Heart left ventricle (tissue), 16 donors: ENCODE data around the gene NSFL1C. TPM values are rescaled to one million over a fixed set of nuclear protein-coding genes. Genes with fewer than 3 reads are reported as not detected.

Experiments
- ATAC-seq, 4 donors: fragments of 200-7000 bp; cut with Tn5 transposase; one replicate each; pipeline ENCODE4 v1.9.1; 2020 to 2022; ENCODE audit warnings: moderate library complexity in 4 of 4, mild to moderate bottlenecking in 3 of 4, moderate number of reproducible peaks in 1 of 4
- DNase-seq, 5 donors: peaks; one replicate each; pipeline ENCODE4 v3.0.0-alpha.2; 2020
- H3K27ac ChIP-seq, 12 donors: fragments of 200-600 bp; sonication (generic) in 4 of 12; one replicate each; pipeline versions ENCODE4 v1.5.0 to v1.8.0; 2016 to 2022; ENCODE audit warnings: mild to moderate bottlenecking in 2 of 12
- H3K27me3 ChIP-seq, 9 donors: fragments of 200-600 bp; sonication (generic) in 2 of 9; one replicate each; pipeline versions ENCODE4 v1.5.1 to v1.8.0; 2016 to 2022; ENCODE audit warnings: mild to moderate bottlenecking in 3 of 9
- H3K36me3 ChIP-seq, 9 donors: fragments of 200-600 bp; sonication (generic) in 2 of 9; one replicate each; pipeline versions ENCODE4 v1.5.0 to v1.8.0; 2018 to 2022; ENCODE audit warnings: mild to moderate bottlenecking in 2 of 9
- H3K4me1 ChIP-seq, 12 donors: fragments of 200-600 bp; sonication (generic) in 4 of 12; one replicate each; pipeline versions ENCODE4 v1.5.0 to v1.8.0; 2016 to 2022; ENCODE audit warnings: mild to moderate bottlenecking in 3 of 12
- H3K4me3 ChIP-seq, 12 donors: fragments of 200-600 bp; sonication (generic) in 4 of 12; one replicate each; pipeline versions ENCODE4 v1.5.0 to v1.8.0; 2017 to 2022; ENCODE audit warnings: mild to moderate bottlenecking in 9 of 12, moderate library complexity in 4 of 12
- H3K9me3 ChIP-seq, 12 donors: fragments of 200-600 bp; sonication (generic) in 4 of 12; one replicate each; pipeline versions ENCODE4 v1.5.0 to v1.8.0; 2016 to 2022; ENCODE audit warnings: mild to moderate bottlenecking in 1 of 12
- POLR2A ChIP-seq, 2 donors: fragments of 450-650 bp; IDR thresholded peaks; one replicate each; pipeline ENCODE4 v1.6.1; 2017; ENCODE audit warnings: antibody characterized with exemption in 2 of 2, mild to moderate bottlenecking in 2 of 2, moderate library complexity in 2 of 2
- WGBS, 4 donors: extraction: QIAGEN DNeasy Blood & Tissue Kit in 2 of 4; methylation state at CpG; one replicate each; pipeline versions ENCODE4 v1.1.5 to v1.1.7; 2013 to 2018; 5-methylcytosine and 5-hydroxymethylcytosine counted together
- intact Hi-C, 10 donors: fragments of 100-400 bp; cut with DNase I; formaldehyde crosslinking; loops; one replicate each; pipeline versions ENCODE4 v1.11.1 to v1.14.2; 2022
- polyA plus RNA-seq, 2 donors: library from polyadenylated mRNA; stranded (reverse); fragments of 200-250 nt; gene quantifications; one replicate each; pipeline ENCODE4 v1.2.3, GENCODE V29; 2013
- total RNA-seq, 9 donors: library from RNA; depleted of rRNA in 2 of 9; stranded (reverse); fragments of >200 nt in 2 of 9; fragmentation: NEBNext Ultra II Directional in 3 of 9; extraction: Animal tissue kit (Norgen Biotek cat#: 25700) in 3 of 9; gene quantifications; one replicate each; pipeline versions ENCODE4 v1.1.0 to v1.2.4, GENCODE V29; 2016 to 2023
- TF ChIP-seq, protein P1 (sequence below), 12 donors: fragments of 200-600 bp; sonication (generic) in 4 of 12; IDR thresholded peaks; one replicate each; pipeline versions ENCODE4 v1.5.0 to v1.8.0; 2018 to 2022; ENCODE audit warnings: antibody characterized with exemption in 12 of 12, mild to moderate bottlenecking in 5 of 12
- donor health status: ischemic (EF 13 %, LVEDD 7.1; RV severe dilation, severe dysfunction).
- donor health status: healthy with polysubstance abuse.
- donor health status: DM: no; HTN: yes; CAD: no.
- donor health status: DM: no; HTN: no; CAD: no.
- donor health status: ischemic (EF 25% LVEDD 6.9; RV normal size, moderate dysfunction).
- donor health status: ischemic (EF 25% LVEDD 5.7; RV mildly dilated, moderate dysfunction).
- donor health status: healthy.
- donor health status: DM: yes; HTN: yes; CAD: no.
- donor health status: ischemic (EF 35%, LVEDD 5.7; RV mildly dilated, moderate dysfunction).
- donor health status: nonischemic (EF 11% LVEDD 7.7; RV severe dilation, severe dysfunction).
- donor health status: DM: yes; HTN: yes; CAD: no.
- donor health status: PGD.
- donor health status: ischemic (EF 29% LVEDD 5.4; RV normal size, mild dysfunction).
- donor health status: nonischemic (EF 23%, LVEDD 6.1; RV moderate dilation, normal function).

Gene NSFL1C
- total and polyA plus RNA-seq, 11 donors: 27.9 to 66.6 (median 55.8) TPM

DNA sequence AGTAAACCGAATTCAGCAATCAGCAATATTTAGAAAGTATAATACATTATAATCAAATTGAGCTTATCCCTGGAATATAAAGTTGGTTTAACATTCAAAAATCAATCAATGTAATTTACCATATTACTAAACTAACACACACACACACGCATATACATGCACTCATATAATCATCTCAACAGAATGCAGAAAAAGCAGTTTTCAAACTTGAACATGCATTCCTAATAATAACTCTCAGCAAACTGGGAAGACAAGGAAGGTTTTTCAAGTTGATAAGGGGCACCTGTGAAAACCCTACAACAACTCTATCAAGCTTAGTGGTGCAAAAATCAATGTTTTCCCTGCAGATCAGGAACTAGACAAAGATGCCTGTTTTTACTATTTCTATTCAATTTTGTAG is 19.9 kb upstream of the NSFL1C start:
- no peak for ATAC-seq
- Histone ChIP-seq H3K27ac (no peak overlapping the region), H3K27me3 (peaks cover 0 to 3% (median 0%) of the 10 kb centered on the region in 9 donors), H3K4me3 (no peak overlapping the region), H3K4me1 (peaks cover 0 to 19% (median 0%) of the 10 kb centered on the region in 12 donors), H3K9me3 (peaks cover 0 to 2% (median 0%) of the 10 kb centered on the region in 12 donors), H3K36me3 (no peaks in the 10 kb centered on the region)
- TF ChIP-seq, protein P1, sequence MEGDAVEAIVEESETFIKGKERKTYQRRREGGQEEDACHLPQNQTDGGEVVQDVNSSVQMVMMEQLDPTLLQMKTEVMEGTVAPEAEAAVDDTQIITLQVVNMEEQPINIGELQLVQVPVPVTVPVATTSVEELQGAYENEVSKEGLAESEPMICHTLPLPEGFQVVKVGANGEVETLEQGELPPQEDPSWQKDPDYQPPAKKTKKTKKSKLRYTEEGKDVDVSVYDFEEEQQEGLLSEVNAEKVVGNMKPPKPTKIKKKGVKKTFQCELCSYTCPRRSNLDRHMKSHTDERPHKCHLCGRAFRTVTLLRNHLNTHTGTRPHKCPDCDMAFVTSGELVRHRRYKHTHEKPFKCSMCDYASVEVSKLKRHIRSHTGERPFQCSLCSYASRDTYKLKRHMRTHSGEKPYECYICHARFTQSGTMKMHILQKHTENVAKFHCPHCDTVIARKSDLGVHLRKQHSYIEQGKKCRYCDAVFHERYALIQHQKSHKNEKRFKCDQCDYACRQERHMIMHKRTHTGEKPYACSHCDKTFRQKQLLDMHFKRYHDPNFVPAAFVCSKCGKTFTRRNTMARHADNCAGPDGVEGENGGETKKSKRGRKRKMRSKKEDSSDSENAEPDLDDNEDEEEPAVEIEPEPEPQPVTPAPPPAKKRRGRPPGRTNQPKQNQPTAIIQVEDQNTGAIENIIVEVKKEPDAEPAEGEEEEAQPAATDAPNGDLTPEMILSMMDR (IDR thresholded peaks at IDR 0.05): no peak
- no peak for TF ChIP-seq POLR2A (IDR thresholded peaks at IDR 0.05)
- no peak for DNase-seq
- WGBS, 4 donors: 86 to 91% (median 89%) methylated on average over 2 of the region's 2 CpGs
- intact Hi-C loops: no loop called here

DNA sequence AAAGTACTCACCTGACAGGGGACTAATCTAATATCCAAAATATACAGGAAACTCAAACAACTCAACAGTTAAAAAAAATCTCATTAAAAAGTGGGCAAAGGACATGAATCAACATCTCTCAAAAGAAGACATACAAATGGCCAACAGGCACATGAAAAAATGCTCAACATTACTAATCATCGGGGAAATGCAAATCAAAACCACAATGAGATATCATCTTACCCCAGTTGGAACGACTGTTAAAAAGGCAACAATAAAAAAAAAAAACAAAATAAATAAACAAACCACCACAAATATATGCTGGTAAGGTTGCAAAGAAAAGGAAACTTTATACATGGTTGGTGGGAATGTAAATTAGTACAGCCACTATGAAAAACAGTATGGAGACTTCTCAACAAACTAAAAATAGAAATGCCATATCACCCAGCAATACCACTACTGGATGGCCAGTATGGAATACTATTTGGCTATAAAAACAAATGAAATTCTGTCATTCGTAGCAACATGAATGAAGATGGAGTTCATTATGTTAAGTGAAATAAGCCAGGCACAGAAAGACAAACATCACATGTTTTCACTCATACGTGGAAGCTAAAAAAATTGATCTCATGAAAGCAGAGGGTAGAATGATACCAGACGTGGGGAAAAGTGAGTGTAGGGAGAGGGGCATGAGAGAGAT is 17.9 kb upstream of the NSFL1C start:
- intact Hi-C loops: no loop called here
- H3K27me3 ChIP-seq: peaks cover 0 to 3% (median 0%) of the 10 kb centered on the region in 9 donors
- H3K27ac ChIP-seq: no peak overlapping the region
- 52 to 61% (median 59%) methylated on average over 5 of the region's 5 CpGs for WGBS, 4 donors
- ATAC-seq (no peak), DNase-seq (no peak)
- no peak overlapping the region for H3K4me3 ChIP-seq
- no peak for TF ChIP-seq POLR2A (IDR thresholded peaks at IDR 0.05)
- TF ChIP-seq, protein P1 (IDR thresholded peaks at IDR 0.05): no peak
- peaks cover 0 to 2% (median 0%) of the 10 kb centered on the region in 12 donors for H3K9me3 ChIP-seq
- peaks cover 0 to 21% (median 0%) of the 10 kb centered on the region in 12 donors for H3K4me1 ChIP-seq
- H3K36me3 ChIP-seq: peaks cover 0 to 6% (median 0%) of the 10 kb centered on the region in 9 donors

DNA sequence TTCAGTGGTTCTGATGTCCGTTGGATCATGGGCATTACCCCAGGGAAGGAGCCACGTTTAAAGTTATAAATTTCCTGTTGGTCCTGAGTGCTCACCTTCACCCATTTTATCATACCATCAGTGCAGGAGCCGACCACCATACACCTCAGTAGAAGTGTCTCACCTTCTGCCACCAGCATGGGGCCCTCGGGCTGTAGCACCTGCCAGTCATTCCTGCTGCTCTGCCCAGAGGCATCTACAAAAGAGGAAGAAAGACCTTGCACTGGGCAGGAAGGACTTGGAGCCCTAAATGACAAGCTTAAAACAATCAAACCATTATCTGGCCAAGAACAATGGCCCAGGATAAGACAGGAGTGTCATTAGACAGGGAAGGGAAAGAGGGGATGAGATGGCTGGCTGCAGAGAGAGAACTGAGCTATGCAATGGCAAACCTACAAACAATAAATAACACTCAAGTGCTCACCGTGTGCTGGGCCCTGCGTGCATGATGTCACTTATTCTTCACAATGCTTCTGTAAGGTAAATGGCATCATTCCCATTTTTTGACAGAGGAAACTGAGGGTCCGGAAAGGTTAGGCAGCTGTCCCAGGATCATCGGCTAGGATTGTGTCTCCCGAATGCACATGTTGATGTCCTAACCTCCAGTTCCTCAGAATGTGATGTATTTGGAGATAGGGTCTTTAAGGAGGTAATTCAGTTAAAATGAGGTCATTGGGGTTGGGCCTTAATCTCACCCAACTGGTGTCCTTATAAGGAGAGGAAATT is 13.4 kb upstream of the NSFL1C start:
- Histone ChIP-seq H3K4me3 (no peak overlapping the region), H3K9me3 (no peaks in the 10 kb centered on the region), H3K27ac (no peak overlapping the region), H3K4me1 (peaks cover 0 to 10% (median 0%) of the 10 kb centered on the region in 12 donors), H3K36me3 (peaks cover 0 to 19% (median 0%) of the 10 kb centered on the region in 9 donors), H3K27me3 (peaks cover 0 to 3% (median 0%) of the 10 kb centered on the region in 9 donors)
- DNase-seq (no peak), ATAC-seq (no peak)
- intact Hi-C loops: no loop called here
- TF ChIP-seq, protein P1 (IDR thresholded peaks at IDR 0.05): no peak
- WGBS, 4 donors: 61 to 74% (median 71%) methylated on average over 9 of the region's 9 CpGs

DNA sequence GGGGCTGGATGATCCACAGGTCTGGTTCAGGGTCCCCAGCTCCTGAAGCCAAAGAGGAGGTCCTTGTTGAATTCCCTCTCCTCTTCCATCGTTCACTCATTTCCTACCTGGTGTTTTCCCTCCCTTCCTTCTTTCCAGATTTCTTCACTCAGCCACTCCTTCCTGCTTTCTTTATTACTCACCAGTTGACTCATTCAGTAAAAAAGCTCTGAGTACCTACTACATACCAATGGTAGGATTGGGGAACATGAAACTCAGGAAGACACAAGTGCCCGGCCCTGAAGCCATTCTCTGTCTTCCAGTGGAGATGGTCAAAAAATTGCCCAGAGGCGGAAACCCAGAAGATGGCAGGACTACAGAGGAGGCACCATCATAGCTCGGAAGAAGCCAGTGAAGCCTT is 11.9 kb upstream of the NSFL1C start:
- no peaks in the 10 kb centered on the region for H3K9me3 ChIP-seq
- 83 to 86% (median 85%) methylated on average over 4 of the region's 4 CpGs for WGBS, 4 donors
- intact Hi-C loops: no loop called here
- ATAC-seq (no peak), DNase-seq (no peak)
- no peak overlapping the region for H3K27ac ChIP-seq
- no peak overlapping the region for H3K4me3 ChIP-seq
- H3K27me3 ChIP-seq: no peaks in the 10 kb centered on the region
- H3K36me3 ChIP-seq: peaks cover 0 to 19% (median 0%) of the 10 kb centered on the region in 9 donors
- H3K4me1 ChIP-seq: peaks cover 0 to 4% (median 0%) of the 10 kb centered on the region in 12 donors
- TF ChIP-seq, protein P1 (IDR thresholded peaks at IDR 0.05): no peak
- TF ChIP-seq POLR2A (IDR thresholded peaks at IDR 0.05): no peak
